HL-60 (cell line): ENCODE measurements around the gene LRMDA.

Experiments used
- DNase-seq, 2 experiments: peaks; one replicate each; pipeline ENCODE4 v3.0.0-alpha.2; 2010 to 2020; ENCODE audit warnings: low read depth in 1 of 2, low spot score in 1 of 2
- H3K27ac ChIP-seq: fragments of 250-450 bp; sonication (Bioruptor Pico); replicated peaks from 2 replicates; pipeline ENCODE4 v1.5.1; 2020; ENCODE audit warnings: mild to moderate bottlenecking, moderate library complexity
- H3K27me3 ChIP-seq: fragments of 250-450 bp; sonication (Bioruptor Pico); 2 replicates; pipeline ENCODE4 v1.5.1; 2021; ENCODE audit warnings: mild to moderate bottlenecking, moderate library complexity; ENCODE audit not compliant: insufficient read depth, poor library complexity, severe bottlenecking
- H3K4me3 ChIP-seq: replicated peaks from 2 replicates; pipeline ENCODE4 v1.5.1; 2011; ENCODE audit warnings: mild to moderate bottlenecking, control low read depth, low read length; ENCODE audit not compliant: insufficient read depth
- GABPA ChIP-seq: IDR thresholded peaks from 2 replicates; pipeline ENCODE4 v1.6.1; 2012; ENCODE audit warnings: low read depth
- POLR2AphosphoS5 ChIP-seq: IDR thresholded peaks from 2 replicates; pipeline ENCODE4 v1.6.1; 2012; ENCODE audit warnings: low read depth
- SPI1 ChIP-seq: IDR thresholded peaks from 2 replicates; pipeline ENCODE4 v1.6.1; 2012; ENCODE audit warnings: low read depth, mild to moderate bottlenecking, borderline replicate concordance
- TF ChIP-seq, protein P1 (sequence below): IDR thresholded peaks from one replicate; pipeline ENCODE4 v1.5.1; 2011; ENCODE audit warnings: low read length, control low read depth, inconsistent platforms; ENCODE audit not compliant: insufficient read depth
- TF ChIP-seq, protein P2 (sequence below): IDR thresholded peaks from 2 replicates; pipeline ENCODE4 v1.6.1; 2012; ENCODE audit warnings: low read depth; ENCODE audit not compliant: insufficient replicate concordance

The LRMDA gene

DNA sequence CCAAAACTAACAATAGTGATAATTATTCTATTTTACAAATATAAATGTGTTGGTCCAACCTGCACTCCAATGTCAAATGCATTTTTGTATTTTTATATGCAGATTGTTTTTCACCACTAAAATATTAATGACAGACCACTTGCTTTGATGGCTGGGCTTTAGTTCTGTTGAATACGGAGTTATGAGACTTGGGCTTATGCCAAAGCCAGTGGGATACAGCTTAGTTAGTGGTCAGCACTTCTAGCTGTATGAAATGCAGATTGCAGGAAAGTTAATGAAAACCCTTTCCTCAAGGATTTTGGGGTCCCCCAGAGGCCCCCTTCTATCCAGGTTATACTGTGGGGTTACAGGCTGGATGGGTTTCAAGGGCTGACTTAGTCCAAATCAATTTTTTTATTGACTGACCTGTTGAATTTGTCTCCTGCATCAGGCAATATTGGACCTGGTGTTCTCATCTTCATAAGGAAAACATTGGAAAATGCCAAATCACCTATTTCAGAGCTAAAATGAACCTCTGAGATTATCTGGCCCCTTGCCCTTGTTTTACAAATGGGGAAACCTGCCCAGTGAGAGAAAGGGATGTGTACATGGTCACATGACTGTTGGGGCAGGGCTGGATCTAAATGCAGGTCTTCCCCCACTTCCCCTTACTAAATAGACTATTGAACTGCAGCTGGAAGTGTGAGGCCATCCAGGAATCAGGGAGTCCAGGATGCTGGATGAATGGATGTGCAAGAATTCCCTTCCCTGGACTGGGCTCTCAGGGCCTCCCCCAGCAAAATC, 1120.9 kb downstream of the LRMDA start:
- Histone ChIP-seq H3K27me3 (no peaks in the 10 kb centered on the region), H3K27ac (no peak overlapping the region), H3K4me3 (no peak overlapping the region)
- peak in 1 of 2 experiments; percentile 7 for DNase-seq
- TF ChIP-seq SPI1 (peak; percentile 65), POLR2AphosphoS5 (no peak)

DNA sequence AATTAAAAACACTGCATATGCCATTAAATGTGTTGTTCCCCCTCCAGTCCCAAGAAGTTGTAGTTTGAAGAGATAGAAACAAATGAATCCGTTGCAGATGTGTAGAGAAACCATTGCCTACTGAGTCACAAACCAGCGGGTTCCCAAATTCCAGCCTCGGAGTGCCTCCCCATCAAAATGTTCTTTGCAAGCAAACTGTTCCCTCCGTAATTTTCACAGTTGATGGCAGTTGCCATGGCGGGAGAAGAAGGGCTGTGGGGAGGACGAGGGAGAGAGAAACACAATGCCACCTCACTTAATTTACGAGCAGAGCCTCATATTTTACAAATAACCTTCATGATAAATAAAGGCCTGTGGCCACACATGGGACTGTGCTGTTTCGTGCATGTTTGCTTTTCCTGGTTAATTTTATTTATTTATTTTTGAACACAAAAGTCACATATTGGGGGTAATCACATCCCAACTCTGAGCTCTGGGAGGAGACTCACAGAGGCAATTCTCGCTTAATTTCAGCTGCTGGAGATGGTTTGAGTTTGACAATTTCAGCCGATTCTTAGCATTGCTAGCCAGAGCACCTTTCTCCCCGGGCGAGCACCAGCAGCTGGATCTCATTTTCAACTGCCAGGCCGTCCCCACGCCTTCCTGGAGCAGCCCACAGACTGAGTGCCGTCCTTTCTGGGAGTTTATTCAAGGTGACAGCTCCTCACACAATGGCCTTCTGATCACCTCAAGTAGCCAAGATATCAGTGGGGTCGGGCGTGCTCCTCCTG, 1122.0 kb downstream of the LRMDA start:
- Histone ChIP-seq H3K27me3 (no peaks in the 10 kb centered on the region), H3K4me3 (no peak overlapping the region), H3K27ac (no peak overlapping the region)
- TF ChIP-seq GABPA (no peak), POLR2AphosphoS5 (no peak), SPI1 (no peak)
- TF ChIP-seq, protein P1, sequence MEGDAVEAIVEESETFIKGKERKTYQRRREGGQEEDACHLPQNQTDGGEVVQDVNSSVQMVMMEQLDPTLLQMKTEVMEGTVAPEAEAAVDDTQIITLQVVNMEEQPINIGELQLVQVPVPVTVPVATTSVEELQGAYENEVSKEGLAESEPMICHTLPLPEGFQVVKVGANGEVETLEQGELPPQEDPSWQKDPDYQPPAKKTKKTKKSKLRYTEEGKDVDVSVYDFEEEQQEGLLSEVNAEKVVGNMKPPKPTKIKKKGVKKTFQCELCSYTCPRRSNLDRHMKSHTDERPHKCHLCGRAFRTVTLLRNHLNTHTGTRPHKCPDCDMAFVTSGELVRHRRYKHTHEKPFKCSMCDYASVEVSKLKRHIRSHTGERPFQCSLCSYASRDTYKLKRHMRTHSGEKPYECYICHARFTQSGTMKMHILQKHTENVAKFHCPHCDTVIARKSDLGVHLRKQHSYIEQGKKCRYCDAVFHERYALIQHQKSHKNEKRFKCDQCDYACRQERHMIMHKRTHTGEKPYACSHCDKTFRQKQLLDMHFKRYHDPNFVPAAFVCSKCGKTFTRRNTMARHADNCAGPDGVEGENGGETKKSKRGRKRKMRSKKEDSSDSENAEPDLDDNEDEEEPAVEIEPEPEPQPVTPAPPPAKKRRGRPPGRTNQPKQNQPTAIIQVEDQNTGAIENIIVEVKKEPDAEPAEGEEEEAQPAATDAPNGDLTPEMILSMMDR, result no peak
- TF ChIP-seq, protein P2, sequence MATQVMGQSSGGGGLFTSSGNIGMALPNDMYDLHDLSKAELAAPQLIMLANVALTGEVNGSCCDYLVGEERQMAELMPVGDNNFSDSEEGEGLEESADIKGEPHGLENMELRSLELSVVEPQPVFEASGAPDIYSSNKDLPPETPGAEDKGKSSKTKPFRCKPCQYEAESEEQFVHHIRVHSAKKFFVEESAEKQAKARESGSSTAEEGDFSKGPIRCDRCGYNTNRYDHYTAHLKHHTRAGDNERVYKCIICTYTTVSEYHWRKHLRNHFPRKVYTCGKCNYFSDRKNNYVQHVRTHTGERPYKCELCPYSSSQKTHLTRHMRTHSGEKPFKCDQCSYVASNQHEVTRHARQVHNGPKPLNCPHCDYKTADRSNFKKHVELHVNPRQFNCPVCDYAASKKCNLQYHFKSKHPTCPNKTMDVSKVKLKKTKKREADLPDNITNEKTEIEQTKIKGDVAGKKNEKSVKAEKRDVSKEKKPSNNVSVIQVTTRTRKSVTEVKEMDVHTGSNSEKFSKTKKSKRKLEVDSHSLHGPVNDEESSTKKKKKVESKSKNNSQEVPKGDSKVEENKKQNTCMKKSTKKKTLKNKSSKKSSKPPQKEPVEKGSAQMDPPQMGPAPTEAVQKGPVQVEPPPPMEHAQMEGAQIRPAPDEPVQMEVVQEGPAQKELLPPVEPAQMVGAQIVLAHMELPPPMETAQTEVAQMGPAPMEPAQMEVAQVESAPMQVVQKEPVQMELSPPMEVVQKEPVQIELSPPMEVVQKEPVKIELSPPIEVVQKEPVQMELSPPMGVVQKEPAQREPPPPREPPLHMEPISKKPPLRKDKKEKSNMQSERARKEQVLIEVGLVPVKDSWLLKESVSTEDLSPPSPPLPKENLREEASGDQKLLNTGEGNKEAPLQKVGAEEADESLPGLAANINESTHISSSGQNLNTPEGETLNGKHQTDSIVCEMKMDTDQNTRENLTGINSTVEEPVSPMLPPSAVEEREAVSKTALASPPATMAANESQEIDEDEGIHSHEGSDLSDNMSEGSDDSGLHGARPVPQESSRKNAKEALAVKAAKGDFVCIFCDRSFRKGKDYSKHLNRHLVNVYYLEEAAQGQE, result no peak
- no peak for DNase-seq

DNA sequence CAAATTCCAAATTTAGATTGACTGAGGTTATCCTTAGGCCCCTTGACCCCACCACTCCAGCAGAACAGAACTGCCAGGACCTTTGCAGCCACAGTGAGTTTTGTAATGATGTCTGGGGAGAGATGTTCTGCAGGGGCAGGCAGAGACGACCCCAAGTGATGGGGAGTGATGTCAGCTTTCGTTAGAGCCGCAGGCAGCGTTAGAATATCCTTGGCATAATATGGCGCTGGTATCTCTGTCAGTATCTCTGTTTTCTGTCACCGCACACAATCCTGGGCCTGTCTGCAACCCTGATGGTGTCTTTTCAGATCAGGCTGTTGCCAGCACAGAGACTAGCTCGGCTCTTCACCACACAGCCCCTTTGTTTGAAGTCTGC, 1122.6 kb downstream of the LRMDA start:
- no peak for DNase-seq
- Histone ChIP-seq H3K4me3 (no peak overlapping the region), H3K27me3 (no peaks in the 10 kb centered on the region), H3K27ac (no peak overlapping the region)
- TF ChIP-seq, protein P1, result no peak
- no peak for TF ChIP-seq POLR2AphosphoS5
- TF ChIP-seq, protein P2, result no peak
- no peak for TF ChIP-seq SPI1
- no peak for TF ChIP-seq GABPA

DNA sequence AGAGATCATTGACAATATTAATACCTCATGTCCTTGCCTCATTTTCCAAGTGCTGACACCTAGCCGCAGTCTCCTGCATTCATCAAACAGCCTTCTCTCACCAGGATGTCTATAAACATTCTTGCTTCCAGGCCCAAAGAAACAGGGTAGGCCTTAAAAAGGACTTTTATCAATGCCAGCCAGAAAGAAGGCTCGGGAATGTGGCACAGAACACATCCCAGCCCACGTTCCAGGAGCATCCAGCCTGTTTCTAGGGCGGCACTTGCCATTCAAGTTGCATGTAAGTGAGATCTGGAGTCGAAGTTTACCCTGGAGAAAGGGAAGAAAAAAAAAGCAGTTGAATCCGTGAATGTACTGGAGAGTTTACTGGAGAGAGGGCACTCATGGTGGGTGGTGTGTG, 1123.1 kb downstream of the LRMDA start:
- TF ChIP-seq, protein P1, result no peak
- no peak for TF ChIP-seq GABPA
- TF ChIP-seq, protein P2, result no peak
- TF ChIP-seq POLR2AphosphoS5, result no peak
- TF ChIP-seq SPI1, result no peak
- no peak for DNase-seq
- no peak overlapping the region for H3K27ac ChIP-seq
- no peak overlapping the region for H3K4me3 ChIP-seq
- no peaks in the 10 kb centered on the region for H3K27me3 ChIP-seq
